ENCODE data around the gene ARF4.

DNA sequence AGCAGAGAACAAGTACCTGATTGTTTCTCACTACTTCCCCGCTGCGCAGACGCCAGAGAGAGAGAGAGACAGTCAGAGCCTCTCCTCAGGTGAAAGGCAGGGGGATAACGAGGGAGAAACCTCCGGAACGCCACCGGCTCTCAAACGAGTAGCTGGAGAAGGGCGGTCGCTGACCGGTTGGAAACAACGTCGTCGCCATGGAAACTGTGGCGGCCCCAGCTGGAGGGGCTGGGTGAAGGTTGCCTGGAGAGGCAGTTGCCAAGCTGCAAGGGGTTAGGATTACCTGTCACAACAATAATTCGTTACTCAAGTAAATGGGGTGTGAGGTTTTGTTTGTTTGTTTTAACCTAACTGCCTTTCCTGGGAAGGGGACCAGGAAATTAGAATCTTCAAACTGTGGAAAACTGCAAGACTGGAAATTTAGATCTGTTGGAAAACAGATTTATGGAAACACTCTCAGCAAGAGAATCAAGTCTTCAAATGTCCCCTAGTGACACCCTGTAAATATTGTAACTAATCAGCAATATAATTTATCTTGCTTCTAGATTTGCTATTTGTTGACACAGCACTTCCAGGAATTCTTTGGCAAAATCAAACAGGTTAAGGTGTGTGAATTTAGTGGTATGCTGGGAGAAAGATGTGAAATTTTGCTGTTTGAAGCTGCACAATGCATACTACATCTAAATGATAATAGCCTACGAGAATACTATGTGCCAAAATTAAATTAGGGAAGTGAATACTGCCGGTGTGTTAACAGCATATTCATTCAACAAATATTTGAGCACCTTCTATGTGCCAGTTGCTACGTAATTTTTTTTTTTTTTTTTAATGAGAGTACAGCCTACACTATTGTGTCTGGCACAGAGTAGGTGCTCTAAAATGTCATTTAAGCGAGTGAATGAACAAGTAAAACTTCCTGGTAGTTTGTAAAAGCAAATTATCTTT, 52.7 kb downstream of the ARF4 start, which contains the start of gene DNAH12:
- TF ChIP-seq CREB1 (IDR thresholded peaks at IDR 0.05; ENCODE audit: low read depth) (no peak), NFIC (IDR thresholded peaks at IDR 0.05) (no peak), CEBPB (IDR thresholded peaks at IDR 0.05) (no peak), ZBTB7A (IDR thresholded peaks at IDR 0.05; ENCODE audit: low read depth) (no peak), TAF1 (IDR thresholded peaks at IDR 0.05; ENCODE audit: low read depth) (no peak), EGR1 (IDR thresholded peaks at IDR 0.05) (no peak), TEAD4 (IDR thresholded peaks at IDR 0.05) (no peak), RAD21 (IDR thresholded peaks at IDR 0.05; ENCODE audit: low read depth) (no peak)
- TF ChIP-seq, protein P1, sequence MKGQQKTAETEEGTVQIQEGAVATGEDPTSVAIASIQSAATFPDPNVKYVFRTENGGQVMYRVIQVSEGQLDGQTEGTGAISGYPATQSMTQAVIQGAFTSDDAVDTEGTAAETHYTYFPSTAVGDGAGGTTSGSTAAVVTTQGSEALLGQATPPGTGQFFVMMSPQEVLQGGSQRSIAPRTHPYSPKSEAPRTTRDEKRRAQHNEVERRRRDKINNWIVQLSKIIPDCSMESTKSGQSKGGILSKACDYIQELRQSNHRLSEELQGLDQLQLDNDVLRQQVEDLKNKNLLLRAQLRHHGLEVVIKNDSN (IDR thresholded peaks at IDR 0.05): no peak
- TF ChIP-seq, protein P2, sequence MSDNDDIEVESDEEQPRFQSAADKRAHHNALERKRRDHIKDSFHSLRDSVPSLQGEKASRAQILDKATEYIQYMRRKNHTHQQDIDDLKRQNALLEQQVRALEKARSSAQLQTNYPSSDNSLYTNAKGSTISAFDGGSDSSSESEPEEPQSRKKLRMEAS (IDR thresholded peaks at IDR 0.05): no peak
- TF ChIP-seq, protein P3, sequence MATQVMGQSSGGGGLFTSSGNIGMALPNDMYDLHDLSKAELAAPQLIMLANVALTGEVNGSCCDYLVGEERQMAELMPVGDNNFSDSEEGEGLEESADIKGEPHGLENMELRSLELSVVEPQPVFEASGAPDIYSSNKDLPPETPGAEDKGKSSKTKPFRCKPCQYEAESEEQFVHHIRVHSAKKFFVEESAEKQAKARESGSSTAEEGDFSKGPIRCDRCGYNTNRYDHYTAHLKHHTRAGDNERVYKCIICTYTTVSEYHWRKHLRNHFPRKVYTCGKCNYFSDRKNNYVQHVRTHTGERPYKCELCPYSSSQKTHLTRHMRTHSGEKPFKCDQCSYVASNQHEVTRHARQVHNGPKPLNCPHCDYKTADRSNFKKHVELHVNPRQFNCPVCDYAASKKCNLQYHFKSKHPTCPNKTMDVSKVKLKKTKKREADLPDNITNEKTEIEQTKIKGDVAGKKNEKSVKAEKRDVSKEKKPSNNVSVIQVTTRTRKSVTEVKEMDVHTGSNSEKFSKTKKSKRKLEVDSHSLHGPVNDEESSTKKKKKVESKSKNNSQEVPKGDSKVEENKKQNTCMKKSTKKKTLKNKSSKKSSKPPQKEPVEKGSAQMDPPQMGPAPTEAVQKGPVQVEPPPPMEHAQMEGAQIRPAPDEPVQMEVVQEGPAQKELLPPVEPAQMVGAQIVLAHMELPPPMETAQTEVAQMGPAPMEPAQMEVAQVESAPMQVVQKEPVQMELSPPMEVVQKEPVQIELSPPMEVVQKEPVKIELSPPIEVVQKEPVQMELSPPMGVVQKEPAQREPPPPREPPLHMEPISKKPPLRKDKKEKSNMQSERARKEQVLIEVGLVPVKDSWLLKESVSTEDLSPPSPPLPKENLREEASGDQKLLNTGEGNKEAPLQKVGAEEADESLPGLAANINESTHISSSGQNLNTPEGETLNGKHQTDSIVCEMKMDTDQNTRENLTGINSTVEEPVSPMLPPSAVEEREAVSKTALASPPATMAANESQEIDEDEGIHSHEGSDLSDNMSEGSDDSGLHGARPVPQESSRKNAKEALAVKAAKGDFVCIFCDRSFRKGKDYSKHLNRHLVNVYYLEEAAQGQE (IDR thresholded peaks at IDR 0.05; ENCODE audit: low read depth): no peak

Data from Ishikawa (cell line).